ENCODE measurements around the gene S100A3. TPM values are rescaled to one million over a fixed set of nuclear protein-coding genes. Genes with fewer than 3 reads are reported as not detected.

Gene S100A3
- total RNA-seq, 1 donor from 2014 or later = not detected

DNA sequence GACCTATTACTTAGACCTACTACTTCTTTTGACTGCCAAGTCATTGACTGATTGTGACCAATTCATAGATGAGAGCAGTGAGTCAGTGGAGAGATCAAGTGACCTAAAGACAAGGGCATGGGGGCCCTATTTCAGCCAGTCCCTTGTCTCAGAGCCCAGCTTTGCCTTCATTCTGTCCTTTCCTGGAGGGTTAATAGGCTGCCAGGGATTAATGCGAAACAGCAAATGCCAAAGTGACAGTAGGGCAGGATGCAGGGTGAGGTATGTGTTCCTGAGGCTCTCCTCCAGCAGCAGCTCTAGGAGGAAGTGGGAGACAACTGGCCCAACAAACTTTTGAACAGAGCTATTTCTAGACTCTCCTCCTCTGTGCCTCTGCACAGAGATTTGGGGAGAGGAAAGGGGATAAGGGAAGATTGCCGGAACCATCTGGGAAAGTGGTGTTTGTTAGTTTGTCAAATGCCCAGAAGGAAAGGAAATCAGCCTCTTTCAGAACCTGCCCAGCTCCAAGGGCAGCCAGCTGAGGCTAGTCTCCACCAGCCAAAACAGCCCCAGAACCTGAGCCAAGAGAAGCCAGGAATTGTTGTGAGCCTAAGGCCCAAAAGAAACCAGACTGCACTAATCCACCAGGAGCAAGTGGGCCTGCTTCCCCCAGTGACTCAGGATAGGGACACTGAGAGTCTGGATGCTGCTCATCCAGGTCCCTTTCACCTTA is 4.9 kb upstream of the S100A3 start:
- Mint-ChIP-seq H3K4me1 (ENCODE audit: low read depth, unreplicated experiment) (peaks cover 9% of the 10 kb centered on the region), H3K9me3 (ENCODE audit: unreplicated experiment) (peaks cover under 1% of the 10 kb centered on the region), H3K4me3 (ENCODE audit: unreplicated experiment) (no peak overlapping the region), H3K36me3 (ENCODE audit: unreplicated experiment) (no peaks in the 10 kb centered on the region), H3K27me3 (ENCODE audit: unreplicated experiment) (peaks cover 7% of the 10 kb centered on the region), H3K27ac (ENCODE audit: unreplicated experiment) (no peak overlapping the region)
- DNase-seq = no peak
- TF ChIP-seq, protein P1, sequence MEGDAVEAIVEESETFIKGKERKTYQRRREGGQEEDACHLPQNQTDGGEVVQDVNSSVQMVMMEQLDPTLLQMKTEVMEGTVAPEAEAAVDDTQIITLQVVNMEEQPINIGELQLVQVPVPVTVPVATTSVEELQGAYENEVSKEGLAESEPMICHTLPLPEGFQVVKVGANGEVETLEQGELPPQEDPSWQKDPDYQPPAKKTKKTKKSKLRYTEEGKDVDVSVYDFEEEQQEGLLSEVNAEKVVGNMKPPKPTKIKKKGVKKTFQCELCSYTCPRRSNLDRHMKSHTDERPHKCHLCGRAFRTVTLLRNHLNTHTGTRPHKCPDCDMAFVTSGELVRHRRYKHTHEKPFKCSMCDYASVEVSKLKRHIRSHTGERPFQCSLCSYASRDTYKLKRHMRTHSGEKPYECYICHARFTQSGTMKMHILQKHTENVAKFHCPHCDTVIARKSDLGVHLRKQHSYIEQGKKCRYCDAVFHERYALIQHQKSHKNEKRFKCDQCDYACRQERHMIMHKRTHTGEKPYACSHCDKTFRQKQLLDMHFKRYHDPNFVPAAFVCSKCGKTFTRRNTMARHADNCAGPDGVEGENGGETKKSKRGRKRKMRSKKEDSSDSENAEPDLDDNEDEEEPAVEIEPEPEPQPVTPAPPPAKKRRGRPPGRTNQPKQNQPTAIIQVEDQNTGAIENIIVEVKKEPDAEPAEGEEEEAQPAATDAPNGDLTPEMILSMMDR (IDR thresholded peaks at IDR 0.05; ENCODE audit: partially characterized antibody, unreplicated experiment) = no peak

- Mint-ChIP-seq H3K4me1 (ENCODE audit: low read depth, unreplicated experiment) (peaks cover 9% of the 10 kb centered on the region), H3K9me3 (ENCODE audit: unreplicated experiment) (peaks cover 2% of the 10 kb centered on the region), H3K27me3 (ENCODE audit: unreplicated experiment) (peaks cover 7% of the 10 kb centered on the region), H3K4me3 (ENCODE audit: unreplicated experiment) (no peak overlapping the region), H3K36me3 (ENCODE audit: unreplicated experiment) (no peaks in the 10 kb centered on the region), H3K27ac (ENCODE audit: unreplicated experiment) (no peak overlapping the region)
- TF ChIP-seq, protein P1 (IDR thresholded peaks at IDR 0.05; ENCODE audit: partially characterized antibody, unreplicated experiment) = no peak
- DNase-seq = no peak
Observed at GRCh38 chr1:153553096-153553495, 4.0 kb upstream of the S100A3 start.

GRCh38 chr1:153552335-153552734 is 3.3 kb upstream of the S100A3 start:
- Mint-ChIP-seq H3K36me3 (ENCODE audit: unreplicated experiment) (no peaks in the 10 kb centered on the region), H3K4me1 (ENCODE audit: low read depth, unreplicated experiment) (peaks cover 9% of the 10 kb centered on the region), H3K27me3 (ENCODE audit: unreplicated experiment) (peaks cover 7% of the 10 kb centered on the region), H3K27ac (ENCODE audit: unreplicated experiment) (no peak overlapping the region), H3K4me3 (ENCODE audit: unreplicated experiment) (no peak overlapping the region), H3K9me3 (ENCODE audit: unreplicated experiment) (peaks cover 2% of the 10 kb centered on the region)
- TF ChIP-seq, protein P1 (IDR thresholded peaks at IDR 0.05; ENCODE audit: partially characterized antibody, unreplicated experiment) = no peak
- no peak for DNase-seq

- Mint-ChIP-seq H3K4me1 (ENCODE audit: low read depth, unreplicated experiment) (peaks cover 9% of the 10 kb centered on the region), H3K27me3 (ENCODE audit: unreplicated experiment) (peaks cover 7% of the 10 kb centered on the region)
Observed at GRCh38 chr1:153550827-153551500, 1.9 kb upstream of the S100A3 start.

More at GRCh38 chr1:153550827-153551500, 1.9 kb upstream of the S100A3 start:
- H3K27ac Mint-ChIP-seq (ENCODE audit: unreplicated experiment) = no peak overlapping the region
- peaks cover 6% of the 10 kb centered on the region for H3K9me3 Mint-ChIP-seq (ENCODE audit: unreplicated experiment)
- H3K4me3 Mint-ChIP-seq (ENCODE audit: unreplicated experiment) = no peak overlapping the region
- H3K36me3 Mint-ChIP-seq (ENCODE audit: unreplicated experiment) = no peaks in the 10 kb centered on the region
- TF ChIP-seq, protein P1 (IDR thresholded peaks at IDR 0.05; ENCODE audit: partially characterized antibody, unreplicated experiment) = no peak
- DNase-seq = no peak

All from glutamatergic neuron (in vitro differentiated cells).